GM12891 (cell line): Measurements from ENCODE around the gene AUP1.

Experiments
- DNase-seq: peaks from one replicate; pipeline ENCODE4 v3.0.0; 2011; ENCODE audit warnings: low spot score; ENCODE audit not compliant: insufficient read length
- FAIRE-seq: peaks from 2 replicates; lab custom pipeline; 2011; peaks lifted over from hg19 to GRCh38; lab: Jason Lieb, UNC
- PAX5 ChIP-seq: IDR thresholded peaks from 2 replicates; pipeline ENCODE4 v1.6.1; 2011; ENCODE audit warnings: low read length, moderate library complexity, mild to moderate bottlenecking; ENCODE audit not compliant: insufficient read depth, severe bottlenecking
- POLR2A ChIP-seq: IDR thresholded peaks from 2 replicates; pipeline ENCODE4 v1.6.1; 2011; ENCODE audit warnings: low read depth, low read length, control low read depth
- POLR2AphosphoS5 ChIP-seq: IDR thresholded peaks from 2 replicates; pipeline ENCODE4 v1.6.1; 2011; ENCODE audit warnings: low read depth, low read length, control low read depth
- POU2F2 ChIP-seq: IDR thresholded peaks from 2 replicates; pipeline ENCODE4 v1.6.1; 2011; ENCODE audit warnings: low read depth, mild to moderate bottlenecking, control low read depth, low read length, moderate library complexity
- SPI1 ChIP-seq: IDR thresholded peaks from 2 replicates; pipeline ENCODE4 v1.6.1; 2011; ENCODE audit warnings: low read depth, low read length, control low read depth
- TAF1 ChIP-seq: IDR thresholded peaks from 2 replicates; pipeline ENCODE4 v1.6.1; 2011; ENCODE audit warnings: low read depth, low read length, control low read depth

Gene AUP1

DNA sequence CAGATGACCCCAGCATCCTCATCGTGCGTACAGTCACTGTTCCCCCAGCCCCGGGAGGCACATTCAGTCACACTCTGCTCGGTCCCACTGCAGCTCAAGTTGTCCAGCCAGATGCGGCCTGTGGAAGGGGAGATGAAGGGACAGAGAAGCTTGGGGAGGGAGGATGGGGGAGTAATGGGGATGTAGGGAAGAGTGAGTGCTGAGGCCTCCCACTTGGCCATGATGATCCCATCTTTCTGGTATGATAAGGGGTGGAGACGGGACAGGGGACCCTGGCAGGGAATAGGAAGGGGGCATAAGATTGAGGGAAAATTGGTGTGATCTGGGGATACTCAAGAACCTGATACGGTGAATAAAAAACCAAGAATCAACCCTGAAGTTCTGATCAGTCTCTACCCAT is 20.7 kb upstream of the AUP1 start:
- DNase-seq = no peak
- FAIRE-seq = no peak
- TF ChIP-seq PAX5 = no peak
- no peak for TF ChIP-seq POLR2AphosphoS5
- TF ChIP-seq SPI1 = no peak

DNA sequence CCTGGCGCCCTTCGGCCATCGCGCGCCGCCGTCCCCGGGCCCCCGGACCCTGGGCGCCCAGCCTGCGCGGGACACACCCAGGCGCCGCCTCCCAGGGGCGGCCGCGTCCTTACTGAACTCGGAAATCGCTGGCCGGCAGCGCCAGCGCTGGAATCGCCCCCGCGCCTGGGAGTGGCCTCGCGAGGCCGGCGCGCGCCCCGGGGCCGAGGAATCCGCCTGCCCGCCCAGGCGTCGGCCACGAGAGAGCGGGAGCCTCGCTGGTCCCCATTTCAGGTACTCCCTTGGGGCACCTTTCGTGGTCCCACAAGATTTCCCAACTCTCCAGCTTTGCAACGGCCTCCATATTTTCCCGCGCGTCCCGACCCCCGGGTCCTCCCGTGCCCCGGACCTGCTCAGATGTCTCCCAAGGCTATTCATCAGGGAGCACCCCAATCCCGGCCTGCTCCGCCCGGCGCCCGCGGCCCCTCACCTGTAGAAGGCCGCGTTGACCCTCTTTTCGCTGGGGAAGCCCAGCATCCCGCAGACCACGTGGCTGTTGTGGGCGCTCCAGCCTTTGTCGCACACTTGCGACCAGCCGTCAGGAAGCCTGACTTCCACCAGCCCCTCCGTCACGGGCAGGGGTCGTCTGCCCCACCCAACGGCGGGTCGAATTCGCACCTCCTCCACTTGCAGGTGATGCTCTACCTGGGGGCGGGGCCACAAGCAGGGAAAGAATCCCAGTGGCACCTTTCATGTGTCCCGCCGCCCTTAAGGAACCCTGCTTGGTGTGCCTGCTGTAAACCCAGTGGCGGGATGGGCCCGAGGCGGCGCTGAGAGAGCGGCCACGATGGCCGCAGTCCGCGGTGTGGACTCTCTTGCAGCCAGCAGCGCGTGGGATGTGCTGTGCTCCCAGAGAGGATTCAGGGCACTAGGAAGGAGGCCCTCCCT is 19.7 kb upstream of the AUP1 start:
- no peak for DNase-seq
- FAIRE-seq = peak; percentile 50
- TF ChIP-seq POLR2AphosphoS5 (peak; percentile 30; the same call in 1 of the 2 replicates), POLR2A (peak; percentile 45; the same call in 1 of the 2 replicates), TAF1 (no peak)

DNA sequence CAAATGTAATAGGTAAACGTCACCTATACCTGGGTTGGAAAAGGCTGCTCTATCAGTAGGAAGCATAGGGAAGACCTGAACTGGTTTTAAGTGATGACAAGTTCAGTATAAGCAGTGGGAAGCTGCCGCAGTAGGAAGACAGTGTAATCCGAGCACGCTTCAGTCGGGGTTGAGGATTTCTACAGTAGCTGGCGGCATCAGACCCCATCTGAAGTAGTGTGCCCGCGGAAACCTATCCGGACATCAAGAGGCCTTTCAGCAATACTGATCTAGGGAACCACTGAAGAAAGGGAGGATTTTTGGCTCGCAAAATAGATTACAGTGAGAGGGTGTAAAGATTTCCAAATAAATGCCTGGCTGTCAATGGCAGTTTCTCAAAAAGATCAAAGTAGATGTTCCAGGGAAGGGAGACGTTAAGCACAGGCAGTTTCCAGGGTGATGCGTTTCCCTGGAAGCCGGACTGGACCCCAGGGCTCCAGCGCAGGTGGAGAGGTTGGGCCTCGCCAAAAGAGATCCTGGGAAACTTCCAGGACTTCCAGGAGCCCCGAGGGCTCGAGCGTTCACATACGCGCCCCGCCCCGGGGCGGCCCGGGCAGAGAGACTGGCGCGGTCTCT is 18.9 kb upstream of the AUP1 start:
- TF ChIP-seq PAX5 (no peak), POU2F2 (no peak), SPI1 (no peak), POLR2AphosphoS5 (no peak)
- no peak for FAIRE-seq

DNA sequence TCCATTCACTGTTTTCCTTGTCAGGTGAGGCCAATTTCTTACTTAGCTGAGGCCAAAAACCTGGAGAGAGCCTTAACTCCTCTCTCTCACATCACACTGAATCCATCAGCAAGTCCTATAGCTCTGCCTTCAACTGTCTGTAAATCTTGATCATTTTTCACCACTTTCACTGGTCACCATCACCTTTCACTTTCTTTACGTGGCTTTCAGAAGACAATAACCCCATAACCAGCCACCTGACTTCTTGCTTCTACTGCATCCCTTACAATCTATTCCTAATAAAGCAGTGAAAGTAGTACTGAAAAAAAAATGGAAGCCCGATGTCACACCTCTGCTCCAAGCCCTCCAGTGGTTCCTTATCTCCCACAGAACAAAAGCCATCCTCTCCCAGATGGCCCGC is 16.5 kb upstream of the AUP1 start:
- DNase-seq (no peak), FAIRE-seq (no peak)
- TF ChIP-seq POLR2AphosphoS5 = no peak
- no peak for TF ChIP-seq PAX5
- TF ChIP-seq SPI1 = no peak

More for the DNA sequence above, 18.9 kb upstream of the AUP1 start:
- no peak for DNase-seq

DNA sequence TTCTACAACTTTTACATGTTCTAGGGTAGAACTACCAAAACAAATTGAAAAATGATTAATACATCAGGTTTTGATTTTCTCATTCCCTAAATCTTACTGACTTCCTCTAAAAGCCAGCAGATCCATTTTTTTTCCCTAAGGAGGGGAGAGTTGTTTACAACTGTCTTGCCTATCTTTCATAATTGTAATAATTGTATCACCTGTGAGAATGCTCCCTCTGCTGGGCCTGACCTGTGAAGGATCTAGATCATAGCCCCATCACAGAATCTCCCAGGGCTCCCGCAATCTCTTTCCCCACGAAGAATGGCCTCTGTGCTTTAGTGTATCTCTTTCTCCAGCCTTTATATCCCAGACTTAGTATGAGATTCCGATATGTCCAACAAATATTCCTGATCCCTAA is 15.1 kb upstream of the AUP1 start:
- FAIRE-seq (no peak), DNase-seq (no peak)
- no peak for TF ChIP-seq POLR2A
- no peak for TF ChIP-seq POLR2AphosphoS5

DNA sequence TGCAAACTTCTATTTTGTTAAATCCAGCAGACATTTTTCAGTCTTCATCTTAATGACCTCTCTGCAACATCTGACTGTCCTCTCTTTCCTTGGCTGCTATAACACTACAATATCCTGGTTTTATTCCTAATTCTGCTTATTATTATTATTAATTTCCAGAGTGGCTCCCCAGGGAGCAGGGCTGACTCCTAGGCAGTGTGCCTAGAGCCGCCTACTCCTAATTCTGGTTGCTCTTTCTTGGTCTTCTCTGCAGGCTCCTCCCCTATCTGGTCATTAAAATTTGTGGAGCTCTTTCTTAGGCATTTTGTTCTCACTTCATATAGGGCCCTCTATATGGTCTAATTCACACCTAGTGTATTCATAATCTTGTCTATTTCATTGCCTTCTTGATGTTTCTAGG is 13.5 kb upstream of the AUP1 start:
- no peak for FAIRE-seq
- no peak for DNase-seq
- TF ChIP-seq PAX5 (no peak), POU2F2 (no peak), SPI1 (no peak), POLR2A (no peak), POLR2AphosphoS5 (no peak), TAF1 (no peak)

DNA sequence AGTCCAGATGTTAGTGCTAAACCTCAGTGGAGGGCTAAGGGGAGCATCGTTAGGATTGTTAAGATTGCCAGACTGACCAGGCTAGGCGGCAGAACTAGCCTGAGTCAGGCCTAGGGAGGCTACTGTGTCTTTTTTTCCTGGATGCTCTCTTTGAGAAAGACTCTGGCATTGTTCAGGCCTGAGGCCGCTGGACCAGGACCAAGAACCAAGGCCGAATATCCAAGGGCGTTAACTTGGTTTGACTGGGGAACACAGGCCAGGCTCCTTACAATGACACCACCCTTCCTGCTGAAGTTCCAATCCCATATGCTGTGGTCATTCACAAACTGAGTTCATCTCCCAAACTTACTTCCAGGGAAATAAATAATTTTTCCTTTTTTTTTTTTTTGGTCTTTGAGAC is 10.8 kb upstream of the AUP1 start:
- TF ChIP-seq TAF1 (no peak), PAX5 (no peak), SPI1 (no peak), POLR2A (no peak), POU2F2 (no peak), POLR2AphosphoS5 (no peak)
- DNase-seq (no peak), FAIRE-seq (no peak)

DNA sequence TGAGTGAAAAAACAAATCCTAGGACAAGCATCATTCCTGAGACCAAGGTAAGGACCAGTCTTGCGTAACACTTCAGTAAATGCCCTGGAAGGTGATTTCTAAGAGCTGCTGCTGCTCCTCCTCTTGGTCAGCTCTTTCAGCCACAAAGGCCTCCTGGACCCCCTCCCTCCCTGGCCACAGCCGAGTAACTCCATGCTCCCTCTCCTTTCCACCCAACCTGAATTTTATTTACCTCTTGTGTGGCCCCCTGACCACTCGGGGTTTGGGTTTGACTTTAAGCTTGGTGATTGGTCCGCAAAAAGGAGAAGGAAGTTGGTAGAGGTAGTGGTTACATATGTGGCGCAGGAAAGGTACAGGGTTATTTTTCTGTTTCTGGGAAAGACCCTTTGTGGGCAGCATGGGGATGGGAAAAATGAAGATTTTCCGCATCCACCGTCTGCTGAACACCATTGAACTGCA is 9.4 kb upstream of the AUP1 start:
- peak; percentile 23 for FAIRE-seq
- no peak for TF ChIP-seq POLR2AphosphoS5
- no peak for TF ChIP-seq POLR2A
- TF ChIP-seq TAF1 = no peak
- peak; percentile 45; the same call in 1 of the 2 replicates for TF ChIP-seq SPI1
- no peak for TF ChIP-seq PAX5
- no peak for TF ChIP-seq POU2F2
- DNase-seq = no peak

DNA sequence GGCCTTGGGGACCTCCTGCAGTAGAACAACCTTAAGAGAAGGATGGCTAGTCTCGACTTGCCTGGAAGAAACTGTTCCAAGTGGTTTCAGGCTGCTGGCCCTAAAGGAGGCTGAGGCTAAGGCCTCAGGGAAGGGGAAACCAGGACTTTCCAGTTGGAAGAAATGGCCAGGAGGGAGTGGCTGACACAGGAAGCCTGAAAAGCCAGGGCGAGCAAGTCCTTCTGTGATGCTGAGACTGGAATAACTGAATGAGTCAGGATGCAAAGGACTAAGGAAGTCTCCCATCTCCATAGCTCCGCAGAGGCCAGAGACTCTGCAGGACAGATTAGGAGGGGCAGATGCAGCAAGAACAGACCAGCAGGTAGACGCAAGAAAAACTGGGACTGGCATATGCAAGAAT is 7.6 kb upstream of the AUP1 start:
- FAIRE-seq = no peak
- TF ChIP-seq TAF1 (no peak), POU2F2 (no peak), SPI1 (no peak), POLR2AphosphoS5 (no peak), PAX5 (no peak), POLR2A (no peak)
- no peak for DNase-seq

DNA sequence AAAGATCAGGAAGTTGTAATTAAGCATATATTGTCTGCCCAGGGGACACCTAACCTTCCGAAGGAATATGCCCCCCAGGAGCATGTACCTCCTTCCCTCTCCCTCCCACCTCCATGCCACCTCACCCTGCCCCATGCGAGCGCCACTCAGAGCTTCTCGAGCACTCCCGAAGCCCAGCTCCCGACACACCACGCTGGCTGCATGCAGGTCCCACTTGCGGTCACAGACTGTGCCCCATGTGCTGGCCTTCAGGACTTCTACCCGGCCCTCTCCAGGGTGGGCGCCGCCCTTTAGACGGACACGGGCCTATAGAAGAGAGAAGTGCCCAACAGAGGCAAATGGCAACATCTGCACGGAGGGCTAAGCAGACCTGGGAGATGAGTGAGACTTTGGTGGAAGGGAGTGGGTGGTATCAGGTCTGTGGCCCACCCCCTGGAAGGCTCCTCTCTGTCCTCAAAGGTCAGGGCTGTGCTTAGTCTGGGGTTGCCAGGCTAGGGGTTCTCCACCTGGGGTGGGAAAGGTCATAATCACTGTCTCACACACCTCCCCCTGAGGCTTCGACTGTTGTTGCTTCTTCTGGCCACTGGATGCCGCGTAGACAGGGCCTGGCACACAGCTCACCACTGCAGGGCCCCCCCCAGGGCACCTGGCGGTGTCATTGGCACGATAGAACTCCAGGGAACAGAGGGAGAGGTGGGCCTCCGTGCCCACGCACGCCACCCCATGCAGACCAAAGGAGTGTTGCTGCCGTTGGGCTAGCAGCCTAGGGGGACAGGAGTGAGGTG is 6.9 kb upstream of the AUP1 start:
- DNase-seq (no peak), FAIRE-seq (no peak)
- TF ChIP-seq TAF1 (no peak), POU2F2 (no peak), SPI1 (no peak)
